Subcutaneous adipose tissue (tissue), 4 donors: ENCODE results near the gene CAMTA1. TPM values are rescaled to one million over a fixed set of nuclear protein-coding genes. Genes with fewer than 3 reads are reported as not detected.

ENCODE experiments used
- total RNA-seq, 4 donors: library from RNA; depleted of rRNA; stranded (reverse); fragments of >200 nt; gene quantifications; one replicate each; pipeline ENCODE4 v1.1.0, GENCODE V29; 2016
- TF ChIP-seq, protein P1 (sequence below): fragments of 450-650 bp; IDR thresholded peaks from one replicate; pipeline ENCODE4 v1.5.1; 2016; ENCODE audit warnings: low read depth, mild to moderate bottlenecking, control low read depth, antibody characterized with exemption, moderate library complexity

Gene CAMTA1
- total RNA-seq, 4 donors from 2014 or later: 58.6 to 82.5 (median 78.0) TPM

DNA sequence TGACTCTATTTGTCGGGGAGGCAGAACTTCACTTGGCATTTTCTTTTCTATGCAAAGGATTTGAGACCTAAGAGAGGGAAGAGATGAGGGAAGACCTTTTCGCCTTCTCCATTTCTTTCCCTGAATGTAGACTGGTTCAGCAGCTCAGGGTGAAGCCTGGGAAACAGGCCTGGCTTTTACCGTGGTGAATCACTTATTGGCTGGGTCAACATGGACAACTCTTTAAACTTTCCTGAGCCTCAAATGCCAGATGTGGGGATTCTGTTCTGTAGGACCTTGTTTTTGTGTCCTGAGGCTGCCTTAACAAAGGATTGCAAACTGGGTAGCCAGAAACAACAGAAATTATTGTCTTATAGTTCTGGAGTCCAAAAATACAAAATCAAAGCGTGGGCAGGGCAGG is 530.1 kb downstream of the CAMTA1 start:
- TF ChIP-seq, protein P1, sequence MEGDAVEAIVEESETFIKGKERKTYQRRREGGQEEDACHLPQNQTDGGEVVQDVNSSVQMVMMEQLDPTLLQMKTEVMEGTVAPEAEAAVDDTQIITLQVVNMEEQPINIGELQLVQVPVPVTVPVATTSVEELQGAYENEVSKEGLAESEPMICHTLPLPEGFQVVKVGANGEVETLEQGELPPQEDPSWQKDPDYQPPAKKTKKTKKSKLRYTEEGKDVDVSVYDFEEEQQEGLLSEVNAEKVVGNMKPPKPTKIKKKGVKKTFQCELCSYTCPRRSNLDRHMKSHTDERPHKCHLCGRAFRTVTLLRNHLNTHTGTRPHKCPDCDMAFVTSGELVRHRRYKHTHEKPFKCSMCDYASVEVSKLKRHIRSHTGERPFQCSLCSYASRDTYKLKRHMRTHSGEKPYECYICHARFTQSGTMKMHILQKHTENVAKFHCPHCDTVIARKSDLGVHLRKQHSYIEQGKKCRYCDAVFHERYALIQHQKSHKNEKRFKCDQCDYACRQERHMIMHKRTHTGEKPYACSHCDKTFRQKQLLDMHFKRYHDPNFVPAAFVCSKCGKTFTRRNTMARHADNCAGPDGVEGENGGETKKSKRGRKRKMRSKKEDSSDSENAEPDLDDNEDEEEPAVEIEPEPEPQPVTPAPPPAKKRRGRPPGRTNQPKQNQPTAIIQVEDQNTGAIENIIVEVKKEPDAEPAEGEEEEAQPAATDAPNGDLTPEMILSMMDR: no peak

GRCh38 chr1:7315946-7316345 is 530.7 kb downstream of the CAMTA1 start:
- TF ChIP-seq, protein P1: no peak

- TF ChIP-seq, protein P1: no peak
These were observed 532.6 kb downstream of the CAMTA1 start for GRCh38 chr1:7317888-7318287.

- TF ChIP-seq, protein P1: no peak
These were observed 533.9 kb downstream of the CAMTA1 start for GRCh38 chr1:7319196-7319595.

- TF ChIP-seq, protein P1: no peak
These were observed 535.4 kb downstream of the CAMTA1 start for GRCh38 chr1:7320661-7321060.

DNA sequence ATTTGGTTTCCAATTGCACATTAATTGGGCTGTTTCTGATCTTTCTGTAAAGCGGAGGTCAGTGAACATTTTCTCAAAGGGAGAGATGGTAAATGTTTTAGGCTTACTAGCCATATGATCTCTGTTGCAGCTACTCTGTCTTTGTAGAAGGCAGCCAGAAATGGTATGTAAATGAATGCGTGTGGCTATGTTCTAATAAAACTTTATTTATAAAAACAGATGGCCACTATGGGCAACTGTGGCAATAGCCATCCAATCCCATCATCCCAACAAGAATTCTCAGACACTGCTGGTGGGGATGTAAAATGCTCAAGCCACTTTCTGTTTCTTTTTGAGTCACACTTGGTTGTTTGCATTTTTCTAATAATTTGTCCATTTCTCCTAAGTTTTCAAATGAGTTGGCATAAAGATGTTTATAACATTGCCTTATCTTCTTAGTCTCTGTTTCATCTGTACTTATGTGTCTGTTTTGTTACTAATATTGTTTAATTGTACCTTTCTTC is 537.1 kb downstream of the CAMTA1 start:
- TF ChIP-seq, protein P1: no peak

DNA sequence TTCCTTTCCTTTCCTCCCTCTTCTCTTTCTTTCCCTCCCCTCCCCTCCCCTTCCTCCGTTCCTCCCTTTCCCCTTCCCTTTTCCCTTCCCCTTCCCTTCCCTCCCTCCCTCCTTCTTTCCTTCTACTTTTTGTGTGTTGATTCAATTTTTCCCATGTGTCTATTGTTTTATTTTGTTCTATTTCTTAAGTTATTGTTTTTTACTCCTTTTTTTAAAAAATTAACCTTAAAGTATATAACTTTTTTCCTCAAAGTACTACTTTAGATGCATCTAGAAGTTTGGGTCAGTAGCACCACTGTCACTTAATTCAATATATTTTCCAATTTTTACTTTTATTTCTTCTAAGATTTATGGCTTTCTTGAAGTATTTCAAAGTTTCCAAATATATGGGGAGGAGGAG is 537.7 kb downstream of the CAMTA1 start:
- TF ChIP-seq, protein P1: no peak

GRCh38 chr1:7325254-7325653 is 540.0 kb downstream of the CAMTA1 start:
- TF ChIP-seq, protein P1: no peak
